Measurements from ENCODE around the gene MAPK8. TPM values are rescaled to one million over a fixed set of nuclear protein-coding genes. Genes with fewer than 3 reads are reported as not detected.

The MAPK8 gene
- total and polyA plus RNA-seq, 2 of the 4 experiments (the other 2 are of a cell fraction), result 41.5 to 54.7 TPM

GRCh38 chr10:48343106-48343505 is 36.6 kb downstream of the MAPK8 start:
- Histone ChIP-seq H2AK5ac (ENCODE audit: low read depth, low read length) (no peak overlapping the region), H2AFZ (replicated peaks; ENCODE audit: low read length, poor library complexity) (no peak overlapping the region), H3K4me1 (ENCODE audit: control insufficient read depth, insufficient read depth, low read length) (peaks cover 2% of the 10 kb centered on the region), H2BK20ac (ENCODE audit: low read depth, low read length) (no peak overlapping the region), H3K14ac (replicated peaks; ENCODE audit: low read depth, low read length) (no peak overlapping the region), H2BK120ac (ENCODE audit: low read depth, low read length) (no peak overlapping the region), H2BK5ac (ENCODE audit: low read depth, low read length, poor library complexity, severe bottlenecking) (no peak overlapping the region), H3K9ac (ENCODE audit: low read depth, low read length) (no peak overlapping the region), H3K9me3 (ENCODE audit: control insufficient read depth, insufficient read depth, low read length) (peaks cover 2% of the 10 kb centered on the region; the same call in 1 of the 2 replicates), H4K5ac (ENCODE audit: low read depth, low read length) (no peak overlapping the region), H3K27ac (ENCODE audit: insufficient read depth, low read length) (no peak overlapping the region), H3K36me3 (ENCODE audit: control insufficient read depth, insufficient read depth, low read length) (no peaks in the 10 kb centered on the region; the same call in 1 of the 2 replicates), H3K4ac (ENCODE audit: low read depth, low read length) (no peak overlapping the region), H3K79me1 (ENCODE audit: low read depth in 1 of 2, low read length in 2 of 2) (peaks cover 32 to 52% of the 10 kb centered on the region in 2 experiments), H3K23ac (ENCODE audit: low read depth, low read length) (no peak overlapping the region), H3K27me3 (ENCODE audit: control insufficient read depth, insufficient read depth, low read length) (no peaks in the 10 kb centered on the region), H3K56ac (ENCODE audit: extremely low read depth, insufficient read depth, low read length) (no peak overlapping the region), H3K9me1 (ENCODE audit: insufficient read depth, low read length) (peaks cover 2% of the 10 kb centered on the region; the same call in 1 of the 2 replicates), H4K20me1 (ENCODE audit: insufficient read depth, low read length) (peaks cover 22% of the 10 kb centered on the region; the same call in 1 of the 2 replicates), H2AK9ac (replicated peaks; ENCODE audit: low read depth, low read length, poor library complexity) (no peak overlapping the region), H4K91ac (ENCODE audit: insufficient read depth, low read depth, low read length) (no peak overlapping the region), H3K18ac (ENCODE audit: low read depth, low read length) (no peak overlapping the region), H2BK15ac (ENCODE audit: low read depth, low read length) (no peak overlapping the region), H4K8ac (ENCODE audit: low read depth in 2 of 2, low read length in 2 of 2) (no peak overlapping the region), H3K4me3 (ENCODE audit: insufficient read depth, low read depth, low read length) (no peak overlapping the region), H3K4me2 (ENCODE audit: low read depth, low read length) (no peak overlapping the region)
- DNase-seq, result no peak
- in situ Hi-C loops (cut with MboI; ENCODE audit: low sequenced_read_pairs), result no loop called here
- ChIA-PET CTCF (interaction anchor here (1.0 kb wide), 1 partner anchor 33 kb away, joined by 3 read pairs; no protein-coding TSS in a partner anchor), POLR2A (ENCODE audit: unreplicated experiment) (no interaction called here)
- 50% methylated on average over 1 of the region's 2 CpGs; no CpG with 5 or more reads in 1 of the 2 experiments for WGBS, 2 experiments (ENCODE audit: extremely low coverage in 2 of 2, insufficient read length in 1 of 2)
- intact Hi-C loops (cut with micrococcal nuclease), result no loop called here
- BruUV-seq (replicated peaks), result no TSS peak
- dilution Hi-C loops (cut with HindIII; ENCODE audit: low sequenced_read_pairs, unreplicated experiment), result no loop called here
- no peak for TF ChIP-seq RFX5 (IDR thresholded peaks at IDR 0.05; ENCODE audit: low read depth, low read length)
- no peak for TF ChIP-seq FOS (IDR thresholded peaks at IDR 0.05; ENCODE audit: low read depth, low read length)
- no peak for TF ChIP-seq CHD1 (IDR thresholded peaks at IDR 0.05; ENCODE audit: low read depth, low read length)
- TF ChIP-seq CTCF (conservative IDR thresholded peaks at IDR 0.05; ENCODE audit: low read depth, low read length), result no peak
- TF ChIP-seq MXI1 (IDR thresholded peaks at IDR 0.05; ENCODE audit: borderline replicate concordance, low read depth, low read length), result no peak
- no peak for TF ChIP-seq USF2 (IDR thresholded peaks at IDR 0.05; ENCODE audit: low read depth, low read length)
- TF ChIP-seq ELK1 (IDR thresholded peaks at IDR 0.05; ENCODE audit: borderline replicate concordance, low read depth, low read length), result no peak
- no peak for TF ChIP-seq NFE2L2 (IDR thresholded peaks at IDR 0.05; ENCODE audit: low read depth, low read length)
- TF ChIP-seq RAD21 (IDR thresholded peaks at IDR 0.05; ENCODE audit: low read length), result no peak
- no peak for TF ChIP-seq RCOR1 (IDR thresholded peaks at IDR 0.05; ENCODE audit: insufficient replicate concordance, low read length)
- TF ChIP-seq MAZ (IDR thresholded peaks at IDR 0.05; ENCODE audit: borderline replicate concordance, low read depth, low read length), result no peak
- no peak for TF ChIP-seq CEBPB (IDR thresholded peaks at IDR 0.05; ENCODE audit: low read depth, low read length)
- TF ChIP-seq POLR2A (IDR thresholded peaks at IDR 0.05; ENCODE audit: low read depth, low read length), result no peak
- ATAC-seq (ENCODE audit: low read depth), result no peak

Data from IMR-90 (cell line).